ENCODE data around the gene SV2A. TPM values are rescaled to one million over a fixed set of nuclear protein-coding genes. Genes with fewer than 3 reads are reported as not detected.

The SV2A gene
- total and polyA plus RNA-seq, 7 donors: 0.13 to 0.48 (median 0.17) TPM

DNA sequence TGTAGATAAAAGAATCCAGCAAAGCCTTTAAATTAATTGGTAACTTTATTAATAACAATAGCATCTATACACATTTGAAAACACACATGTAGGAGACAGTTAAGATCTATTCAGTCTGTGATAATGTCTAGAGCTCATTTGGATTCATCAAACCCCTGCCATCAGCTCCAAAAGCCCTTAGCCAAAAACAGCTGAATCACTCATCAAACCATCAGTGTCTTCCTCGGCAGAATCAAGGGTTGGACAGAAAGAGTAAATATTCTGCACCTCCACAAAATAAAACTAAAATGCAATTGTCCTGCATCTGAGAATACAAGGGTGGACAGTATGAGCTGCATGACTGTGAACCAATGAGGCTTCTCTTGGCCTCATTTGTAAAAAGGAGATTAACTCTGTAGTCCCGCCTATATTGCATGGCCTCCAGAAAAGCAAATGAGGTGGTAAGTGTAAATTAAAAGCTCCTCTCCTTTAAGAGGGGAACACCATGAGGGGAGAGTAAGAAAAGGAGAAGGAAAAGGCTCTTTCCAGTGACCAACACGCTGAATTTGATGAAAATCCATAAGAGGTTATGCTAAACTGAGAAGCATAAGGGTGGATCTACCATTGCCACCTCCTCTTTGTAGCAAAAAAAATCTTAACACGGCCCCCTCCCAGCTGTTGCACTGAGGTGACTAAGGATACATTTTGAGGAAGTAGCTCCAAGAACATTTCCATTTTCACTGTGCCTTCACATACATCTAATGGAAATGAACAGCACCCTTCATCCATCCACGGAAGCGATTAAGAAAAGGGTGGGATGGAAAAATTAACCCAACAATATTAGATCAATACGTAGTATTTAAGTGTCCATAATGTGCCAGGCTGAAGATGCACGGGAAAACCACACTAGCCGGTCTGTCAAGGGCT, 33.0 kb downstream of the SV2A start:
- WGBS, 3 donors: 8 to 10% (median 8%) methylated on average over 9 of the region's 9 CpGs
- H3K4me1 ChIP-seq: peaks cover 19% of the 10 kb centered on the region
- H3K9me3 ChIP-seq: no peaks in the 10 kb centered on the region
- ATAC-seq (no peak), DNase-seq (no peak)
- H3K4me3 ChIP-seq: peak overlapping the region; percentile 79
- TF ChIP-seq, protein P1, sequence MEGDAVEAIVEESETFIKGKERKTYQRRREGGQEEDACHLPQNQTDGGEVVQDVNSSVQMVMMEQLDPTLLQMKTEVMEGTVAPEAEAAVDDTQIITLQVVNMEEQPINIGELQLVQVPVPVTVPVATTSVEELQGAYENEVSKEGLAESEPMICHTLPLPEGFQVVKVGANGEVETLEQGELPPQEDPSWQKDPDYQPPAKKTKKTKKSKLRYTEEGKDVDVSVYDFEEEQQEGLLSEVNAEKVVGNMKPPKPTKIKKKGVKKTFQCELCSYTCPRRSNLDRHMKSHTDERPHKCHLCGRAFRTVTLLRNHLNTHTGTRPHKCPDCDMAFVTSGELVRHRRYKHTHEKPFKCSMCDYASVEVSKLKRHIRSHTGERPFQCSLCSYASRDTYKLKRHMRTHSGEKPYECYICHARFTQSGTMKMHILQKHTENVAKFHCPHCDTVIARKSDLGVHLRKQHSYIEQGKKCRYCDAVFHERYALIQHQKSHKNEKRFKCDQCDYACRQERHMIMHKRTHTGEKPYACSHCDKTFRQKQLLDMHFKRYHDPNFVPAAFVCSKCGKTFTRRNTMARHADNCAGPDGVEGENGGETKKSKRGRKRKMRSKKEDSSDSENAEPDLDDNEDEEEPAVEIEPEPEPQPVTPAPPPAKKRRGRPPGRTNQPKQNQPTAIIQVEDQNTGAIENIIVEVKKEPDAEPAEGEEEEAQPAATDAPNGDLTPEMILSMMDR (IDR thresholded peaks at IDR 0.05): no peak
- intact Hi-C loops (cut with DNase I): loop anchor here in 1 of 2 donors (10.0 kb wide), 1 partner anchor 170 kb away; no protein-coding TSS in a partner anchor
- H3K27me3 ChIP-seq (ENCODE audit: insufficient read depth in 3 of 3, low read length in 2 of 3): no peaks in the 10 kb centered on the region
- H3K36me3 ChIP-seq (ENCODE audit: insufficient read depth in 1 of 2, low read depth in 1 of 2): no peaks in the 10 kb centered on the region
- H3K27ac ChIP-seq: peak overlapping the region; percentile 98

GRCh38 chr1:149883598-149884247, 33.9 kb downstream of the SV2A start:
- TF ChIP-seq, protein P1 (IDR thresholded peaks at IDR 0.05): no peak
- Histone ChIP-seq H3K4me1 (peaks cover 19% of the 10 kb centered on the region), H3K9me3 (no peaks in the 10 kb centered on the region), H3K27me3 (ENCODE audit: insufficient read depth in 3 of 3, low read length in 2 of 3) (no peaks in the 10 kb centered on the region), H3K36me3 (ENCODE audit: insufficient read depth in 1 of 2, low read depth in 1 of 2) (no peaks in the 10 kb centered on the region), H3K4me3 (peak overlapping the region; percentile 79), H3K27ac (no peak overlapping the region)
- DNase-seq (no peak), ATAC-seq (no peak)
- WGBS, 3 donors: 85 to 88% (median 86%) methylated on average over 3 of the region's 3 CpGs
- intact Hi-C loops (cut with DNase I): loop anchor here in 1 of 2 donors (10.0 kb wide), 1 partner anchor 171 kb away; no protein-coding TSS in a partner anchor

DNA sequence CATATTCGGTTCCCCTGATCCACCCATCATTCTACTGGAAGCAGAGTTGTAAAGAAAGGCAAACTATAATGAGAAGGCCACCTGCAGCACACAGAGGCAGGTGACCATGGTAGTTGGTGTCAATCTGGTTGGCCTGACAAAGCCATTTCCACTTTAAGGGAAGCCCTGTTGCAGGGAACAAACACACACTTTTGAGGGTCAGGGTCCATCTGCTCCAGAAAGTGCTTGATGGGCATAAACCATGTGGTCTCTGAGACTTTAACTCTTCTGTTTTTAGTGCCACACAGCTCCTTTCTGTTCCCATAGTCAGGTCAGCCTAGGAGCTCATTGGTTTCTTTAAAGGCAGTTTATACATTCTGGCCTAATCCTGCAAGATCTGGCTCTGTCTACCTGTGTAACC, 35.8 kb downstream of the SV2A start:
- H3K9me3 ChIP-seq: no peaks in the 10 kb centered on the region
- no peak overlapping the region for H3K27ac ChIP-seq
- TF ChIP-seq, protein P1 (IDR thresholded peaks at IDR 0.05): no peak
- WGBS, 3 donors: 86 to 95% (median 89%) methylated on average over 1 of the region's 1 CpG
- H3K27me3 ChIP-seq (ENCODE audit: insufficient read depth in 3 of 3, low read length in 2 of 3): no peaks in the 10 kb centered on the region
- DNase-seq (no peak), ATAC-seq (no peak)
- H3K4me3 ChIP-seq: no peak overlapping the region
- intact Hi-C loops (cut with DNase I): loop anchor here in 1 of 2 donors (10.0 kb wide), 1 partner anchor 173 kb away; no protein-coding TSS in a partner anchor
- no peaks in the 10 kb centered on the region for H3K36me3 ChIP-seq (ENCODE audit: insufficient read depth in 1 of 2, low read depth in 1 of 2)
- H3K4me1 ChIP-seq: peaks cover 31% of the 10 kb centered on the region

- H3K36me3 ChIP-seq (ENCODE audit: insufficient read depth in 1 of 2, low read depth in 1 of 2): no peaks in the 10 kb centered on the region
- no peaks in the 10 kb centered on the region for H3K9me3 ChIP-seq
- WGBS, 3 donors: 79 to 100% (median 86%) methylated on average over 1 of the region's 1 CpG
- TF ChIP-seq, protein P1 (IDR thresholded peaks at IDR 0.05): no peak
- H3K27ac ChIP-seq: no peak overlapping the region
- DNase-seq (no peak), ATAC-seq (no peak)
- H3K27me3 ChIP-seq (ENCODE audit: insufficient read depth in 3 of 3, low read length in 2 of 3): no peaks in the 10 kb centered on the region
- peaks cover 27% of the 10 kb centered on the region for H3K4me1 ChIP-seq
- H3K4me3 ChIP-seq: no peak overlapping the region
- intact Hi-C loops (cut with DNase I): no loop called here
These were observed 38.1 kb downstream of the SV2A start for GRCh38 chr1:149879556-149879955.
